HG02943 (cell line): ENCODE measurements around the gene RAMP1.
"Not testable (repeated sequence)": the region's sequence is repeated elsewhere in the genome, so short reads cannot be mapped to it uniquely, and the experiment has no call there.

Experiments used
- ATAC-seq: cut with Tn5 transposase; IDR thresholded peaks from one replicate; pipeline ENCODE4 v1.9.1; 2021; ENCODE audit warnings: mild to moderate bottlenecking, low read depth, moderate library complexity; ENCODE audit not compliant: unreplicated experiment

The RAMP1 gene

GRCh38 chr2:237863102-237863511 lies 3.7 kb downstream of the RAMP1 start:
- ATAC-seq: no peak

- ATAC-seq: no peak
Measured at GRCh38 chr2:237863689-237864443, 4.4 kb downstream of the RAMP1 start.

- ATAC-seq: no peak
Measured at GRCh38 chr2:237864444-237864931, 5.1 kb downstream of the RAMP1 start.

- ATAC-seq: no peak
Measured at GRCh38 chr2:237864940-237865622, 5.7 kb downstream of the RAMP1 start.

- no peak for ATAC-seq
Measured at GRCh38 chr2:237865623-237866041, 6.2 kb downstream of the RAMP1 start.

- ATAC-seq: no peak
Measured at GRCh38 chr2:237866101-237866621, 6.7 kb downstream of the RAMP1 start.

GRCh38 chr2:237867465-237867864 lies 8.0 kb downstream of the RAMP1 start:
- ATAC-seq: no peak

- ATAC-seq: not testable (repeated sequence)
Measured at GRCh38 chr2:237868074-237868473, 8.7 kb downstream of the RAMP1 start.

GRCh38 chr2:237868631-237869342 lies 9.4 kb downstream of the RAMP1 start:
- ATAC-seq: no peak

GRCh38 chr2:237869343-237870102 lies 10.1 kb downstream of the RAMP1 start:
- ATAC-seq: no peak

GRCh38 chr2:237870126-237870525 lies 10.7 kb downstream of the RAMP1 start:
- no peak for ATAC-seq

- no peak for ATAC-seq
Measured at GRCh38 chr2:237870754-237871651, 11.6 kb downstream of the RAMP1 start.

- ATAC-seq: no peak
Measured at GRCh38 chr2:237872178-237872887, 12.9 kb downstream of the RAMP1 start.

- ATAC-seq: no peak
Measured at GRCh38 chr2:237873421-237873831, 14.0 kb downstream of the RAMP1 start.

- no peak for ATAC-seq
Measured at GRCh38 chr2:237873897-237874551, 14.6 kb downstream of the RAMP1 start.

- ATAC-seq: no peak
Measured at GRCh38 chr2:237874585-237875161, 15.2 kb downstream of the RAMP1 start.

GRCh38 chr2:237875256-237876060 lies 16.0 kb downstream of the RAMP1 start:
- no peak for ATAC-seq
